B cell (primary cell): ENCODE results near the gene CHTOP. TPM values are rescaled to one million over a fixed set of nuclear protein-coding genes. Genes with fewer than 3 reads are reported as not detected.

ENCODE experiments used
- ATAC-seq: fragments of 200-7000 bp; cut with Tn5 transposase; one replicate; pipeline ENCODE4 v1.10.0; 2021; ENCODE audit warnings: low read depth, mild to moderate bottlenecking, moderate number of reproducible peaks, moderate library complexity
- CTCF ChIA-PET: fragments of 350-600 bp; sonication (Branson Sonifier 250); formaldehyde crosslinking; loops from one replicate; lab custom pipeline; 2021; ENCODE audit warnings: antibody characterized with exemption, inconsistent platforms; lab: Charles Lee
- POLR2A ChIA-PET: fragments of 350-600 bp; sonication (Branson Sonifier 250); formaldehyde crosslinking; loops from one replicate; lab custom pipeline; 2021; ENCODE audit warnings: antibody characterized with exemption; lab: Charles Lee
- DNase-seq: peaks from one replicate; pipeline ENCODE4 v3.0.0; 2013
- H2AFZ ChIP-seq: 2 replicates; pipeline ENCODE4 v1.6.1; 2012; ENCODE audit warnings: mild to moderate bottlenecking, low read depth, low read length; ENCODE audit not compliant: insufficient read depth, poor library complexity, severe bottlenecking
- H3K27ac ChIP-seq, 2 donors: 1 replicate in 1 of 2; 2 replicates in 1 of 2; pipeline ENCODE4 v1.5.1; 2012 to 2013; ENCODE audit warnings: low read length in 2 of 2, mild to moderate bottlenecking in 2 of 2, moderate library complexity in 1 of 2
- H3K27me3 ChIP-seq, 4 experiments: fragments of 200-600 bp in 1 of 4; sonication (generic) in 1 of 4; replicated peaks in 1 of 4; 1 replicate in 2 of 4; 2 replicates in 2 of 4; pipeline versions ENCODE4 v1.6.1 to v1.7.0; 2013 to 2016; ENCODE audit warnings: low read length in 3 of 4, mild to moderate bottlenecking in 2 of 4, mixed read lengths in 1 of 4, moderate library complexity in 1 of 4; ENCODE audit not compliant: insufficient read depth in 4 of 4, control insufficient read depth in 3 of 4; ENCODE audit errors: control extremely low read depth in 1 of 4
- H3K36me3 ChIP-seq, 2 experiments: replicated peaks in 1 of 2; 1 replicate in 1 of 2; 2 replicates in 1 of 2; pipeline versions ENCODE4 v1.6.1 to v1.7.1; 2013; ENCODE audit warnings: low read length in 1 of 2; ENCODE audit not compliant: insufficient read depth in 2 of 2, control insufficient read depth in 1 of 2; ENCODE audit errors: control extremely low read depth in 1 of 2, extremely low read depth in 1 of 2
- H3K4me1 ChIP-seq, 2 donors: fragments of 200-600 bp in 1 of 2; sonication (generic) in 1 of 2; 1 replicate in 1 of 2; 2 replicates in 1 of 2; pipeline versions ENCODE4 v1.5.1 to v1.6.1; 2013 to 2017; ENCODE audit warnings: low read length in 2 of 2; ENCODE audit not compliant: control insufficient read depth in 2 of 2, insufficient read depth in 2 of 2
- H3K4me2 ChIP-seq: replicated peaks from 2 replicates; pipeline ENCODE3; 2012; ENCODE audit warnings: mild to moderate bottlenecking, low read depth, low read length; ENCODE audit not compliant: poor library complexity, severe bottlenecking
- H3K4me3 ChIP-seq, 5 experiments: fragments of 200-600 bp in 1 of 5; sonication (generic) in 1 of 5; 1 replicate in 3 of 5; 2 replicates in 2 of 5; pipeline versions ENCODE4 v1.5.1 to v1.7.0; 2011 to 2016; ENCODE audit warnings: low read length in 4 of 5, mild to moderate bottlenecking in 4 of 5, low read depth in 2 of 5, control low read depth in 1 of 5, moderate library complexity in 1 of 5; ENCODE audit not compliant: insufficient read depth in 1 of 5; ENCODE audit errors: control extremely low read depth in 1 of 5, extremely low read depth in 1 of 5
- H3K79me2 ChIP-seq: fragments of 200-600 bp; sonication (generic); one replicate; pipeline ENCODE4 v1.6.0; 2016; ENCODE audit warnings: low read length; ENCODE audit not compliant: control insufficient read depth, insufficient read depth
- H3K9ac ChIP-seq: fragments of 200-600 bp; sonication (generic); 2 replicates; pipeline ENCODE4 v1.6.1; 2017; ENCODE audit warnings: mild to moderate bottlenecking, low read length, moderate library complexity
- H3K9me3 ChIP-seq, 3 donors: one replicate each; pipeline versions ENCODE4 v1.6.1 to v1.7.1; 2013; ENCODE audit warnings: low read length in 2 of 3; ENCODE audit not compliant: control insufficient read depth in 2 of 3, insufficient read depth in 1 of 3; ENCODE audit errors: control extremely low read depth in 1 of 3
- H4K20me1 ChIP-seq: 2 replicates; pipeline ENCODE4 v1.6.0; 2012; ENCODE audit warnings: mild to moderate bottlenecking, low read length; ENCODE audit not compliant: insufficient read depth, control insufficient read depth, poor library complexity, severe bottlenecking
- H3K27ac Mint-ChIP-seq: one replicate; pipeline ENCODE4 v1.8.0; 2021; ENCODE audit warnings: mixed read lengths
- H3K27me3 Mint-ChIP-seq: one replicate; pipeline ENCODE4 v1.8.0; 2021; ENCODE audit warnings: mixed read lengths
- H3K4me1 Mint-ChIP-seq: one replicate; pipeline ENCODE4 v1.8.0; 2021; ENCODE audit warnings: mixed read lengths
- H3K4me3 Mint-ChIP-seq: one replicate; pipeline ENCODE4 v1.8.0; 2021; ENCODE audit warnings: mixed read lengths
- H3K9me3 Mint-ChIP-seq: one replicate; pipeline ENCODE4 v1.8.0; 2022; ENCODE audit warnings: mixed read lengths; ENCODE audit not compliant: insufficient read depth
- CTCF ChIP-seq: fragments of 200-600 bp; IDR thresholded peaks from one replicate; pipeline ENCODE4 v1.8.0; 2022; ENCODE audit warnings: antibody characterized with exemption, mild to moderate bottlenecking
- EZH2 ChIP-seq: IDR thresholded peaks from 2 replicates; pipeline ENCODE4 v1.6.1; 2012; ENCODE audit warnings: borderline replicate concordance, low read depth, mild to moderate bottlenecking, moderate library complexity, low read length; ENCODE audit not compliant: insufficient read depth, poor library complexity, severe bottlenecking
- WGBS: methylation state at CpG from one replicate; pipeline ENCODE4 v1.1.5; 2013; ENCODE audit warnings: missing lambda C conversion rate; ENCODE audit not compliant: insufficient coverage; 5-methylcytosine and 5-hydroxymethylcytosine counted together
- intact Hi-C: fragments of 100-400 bp; cut with micrococcal nuclease; formaldehyde crosslinking; loops from one replicate; pipeline ENCODE4 v1.10.0; 2022
- polyA plus RNA-seq: library from polyadenylated mRNA; depleted of rRNA; stranded (reverse); fragments of >200 nt; gene quantifications from 2 replicates; pipeline ENCODE4 v1.2.3, GENCODE V29; 2012
- total RNA-seq, 2 donors: library from RNA; stranded (reverse); fragments of 120-200 nt in 1 of 2; gene quantifications; 1 replicate in 1 of 2; 2 replicates in 1 of 2; pipeline versions ENCODE4 v1.2.3 to v1.2.4, GENCODE V29; 2013 to 2022

CHTOP gene
- total and polyA plus RNA-seq, 2 donors (not counting 1 experiment from before 2014, with no cell fraction given): 87.0 to 156 TPM

GRCh38 chr1:153640861-153641260 lies 7.0 kb downstream of the CHTOP start:
- Histone ChIP-seq H3K4me1 (peaks cover 2 to 4% of the 10 kb centered on the region in 2 donors), H2AFZ (no peak overlapping the region), H3K27me3 (no peaks in the 10 kb centered on the region), H3K79me2 (peaks cover 72% of the 10 kb centered on the region), H3K9ac (no peak overlapping the region), H3K4me2 (no peak overlapping the region), H3K36me3 (peaks cover 58 to 97% of the 10 kb centered on the region in 2 experiments), H3K27ac (no peak overlapping the region), H3K9me3 (no peaks in the 10 kb centered on the region), H4K20me1 (peaks cover 24% of the 10 kb centered on the region), H3K4me3 (no peak overlapping the region)
- 100% methylated on average over 2 of the region's 6 CpGs for WGBS
- DNase-seq (no peak), ATAC-seq (no peak)
- ChIA-PET CTCF (no interaction called here), POLR2A (no interaction called here)
- TF ChIP-seq EZH2 (no peak), CTCF (no peak)
- Mint-ChIP-seq H3K27ac (no peak overlapping the region), H3K4me3 (no peak overlapping the region), H3K4me1 (peaks cover 33% of the 10 kb centered on the region), H3K27me3 (no peaks in the 10 kb centered on the region), H3K9me3 (no peaks in the 10 kb centered on the region)
- intact Hi-C loops: no loop called here

- Histone ChIP-seq H3K27ac (no peak overlapping the region), H3K9me3 (no peaks in the 10 kb centered on the region), H3K4me1 (no peaks in the 10 kb centered on the region), H3K27me3 (no peaks in the 10 kb centered on the region), H3K79me2 (peaks cover 59% of the 10 kb centered on the region), H3K4me2 (no peak overlapping the region), H4K20me1 (peaks cover 22% of the 10 kb centered on the region), H3K4me3 (no peak overlapping the region), H3K36me3 (peaks cover 52 to 96% of the 10 kb centered on the region in 2 experiments), H2AFZ (no peak overlapping the region), H3K9ac (no peak overlapping the region)
- peaks cover 24% of the 10 kb centered on the region for H3K4me1 Mint-ChIP-seq
- WGBS: 100% methylated on average over 5 of the region's 11 CpGs
- no peak for ATAC-seq
- H3K27me3 Mint-ChIP-seq: no peaks in the 10 kb centered on the region
- H3K4me3 Mint-ChIP-seq: no peak overlapping the region
- no peak for DNase-seq
- H3K9me3 Mint-ChIP-seq: no peaks in the 10 kb centered on the region
- TF ChIP-seq CTCF (no peak), EZH2 (no peak)
- ChIA-PET POLR2A (no interaction called here), CTCF (no interaction called here)
- intact Hi-C loops: no loop called here
- no peak overlapping the region for H3K27ac Mint-ChIP-seq
Observed at GRCh38 chr1:153642161-153642560, 8.3 kb downstream of the CHTOP start.
